Cardiac muscle cell (in vitro differentiated cells and primary cell): ENCODE measurements around the gene KRTAP10-8. TPM values are rescaled to one million over a fixed set of nuclear protein-coding genes. Genes with fewer than 3 reads are reported as not detected.
"Not testable (repeated sequence)": the region's sequence is repeated elsewhere in the genome, so short reads cannot be mapped to it uniquely, and the experiment has no call there.

Experiments
- DNase-seq, 2 donors: peaks; one replicate each; pipeline versions ENCODE4 v3.0.0 to v3.0.0-alpha.2; 2010 to 2017; ENCODE audit warnings: low read depth in 1 of 2, low spot score in 1 of 2
- H3K27ac ChIP-seq: fragments of 200-600 bp; sonication (generic); 2 replicates; pipeline ENCODE4 v1.5.1; 2016
- H3K27me3 ChIP-seq: fragments of 200-600 bp; sonication (generic); 2 replicates; pipeline ENCODE4 v1.6.0; 2016; ENCODE audit warnings: control low read depth
- H3K36me3 ChIP-seq: fragments of 200-600 bp; sonication (generic); 2 replicates; pipeline ENCODE4 v1.5.1; 2016; ENCODE audit warnings: control low read depth
- H3K4me1 ChIP-seq: fragments of 200-600 bp; sonication (generic); 2 replicates; pipeline ENCODE4 v1.8.1; 2017; ENCODE audit warnings: low read depth, mild to moderate bottlenecking, mixed run types
- H3K4me3 ChIP-seq: fragments of 200-600 bp; sonication (generic); 2 replicates; pipeline ENCODE4 v1.5.1; 2016; ENCODE audit warnings: mild to moderate bottlenecking
- H3K9me3 ChIP-seq: fragments of 200-600 bp; sonication (generic); 2 replicates; pipeline ENCODE4 v1.5.1; 2017; ENCODE audit warnings: low read depth, mild to moderate bottlenecking, control low read depth
- CTCF ChIP-seq: IDR thresholded peaks from 2 replicates; pipeline ENCODE4 v1.5.1; 2012; ENCODE audit warnings: low read depth, mild to moderate bottlenecking, low read length
- polyA plus RNA-seq: library from polyadenylated mRNA; unstranded; fragments of >200 nt; fragmentation: Nextera tagmentation; extraction: Ambion mirVana; gene quantifications from 2 replicates; pipeline ENCODE4 v1.2.1, GENCODE V29; 2016
- total RNA-seq: library from RNA; depleted of rRNA; stranded (reverse); fragments of >200 nt; gene quantifications from 2 replicates; pipeline ENCODE4 v1.2.3, GENCODE V29; 2016

Gene KRTAP10-8
- total and polyA plus RNA-seq, 2 experiments from 2014 or later = not detected

GRCh38 chr21:44609193-44609592, 2.7 kb upstream of the KRTAP10-8 start:
- no peaks in the 10 kb centered on the region for H3K4me1 ChIP-seq
- H3K4me3 ChIP-seq = no peak overlapping the region
- no peak for DNase-seq
- H3K9me3 ChIP-seq = no peaks in the 10 kb centered on the region
- no peak overlapping the region for H3K27ac ChIP-seq
- H3K36me3 ChIP-seq = no peaks in the 10 kb centered on the region
- TF ChIP-seq CTCF = no peak
- H3K27me3 ChIP-seq = no peaks in the 10 kb centered on the region

GRCh38 chr21:44610157-44610843, 1.6 kb upstream of the KRTAP10-8 start:
- not testable (repeated sequence) for H3K9me3 ChIP-seq, H3K4me3 ChIP-seq, H3K27me3 ChIP-seq, H3K4me1 ChIP-seq, DNase-seq, H3K27ac ChIP-seq, H3K36me3 ChIP-seq

GRCh38 chr21:44611551-44611950, 328 bp upstream of the KRTAP10-8 start:
- H3K36me3 ChIP-seq = no peaks in the 10 kb centered on the region
- TF ChIP-seq CTCF = no peak
- H3K4me3 ChIP-seq = no peak overlapping the region
- DNase-seq = no peak
- H3K27me3 ChIP-seq = no peaks in the 10 kb centered on the region
- no peaks in the 10 kb centered on the region for H3K4me1 ChIP-seq
- H3K27ac ChIP-seq = no peak overlapping the region
- no peaks in the 10 kb centered on the region for H3K9me3 ChIP-seq

- Histone ChIP-seq H3K4me1 (no peaks in the 10 kb centered on the region), H3K27me3 (no peaks in the 10 kb centered on the region), H3K36me3 (no peaks in the 10 kb centered on the region), H3K4me3 (no peak overlapping the region), H3K27ac (no peak overlapping the region), H3K9me3 (no peaks in the 10 kb centered on the region)
- no peak for DNase-seq
- no peak for TF ChIP-seq CTCF
Observed at GRCh38 chr21:44612669-44613229, 870 bp downstream of the KRTAP10-8 start.

- no peak for DNase-seq
- Histone ChIP-seq H3K9me3 (no peaks in the 10 kb centered on the region), H3K27ac (no peak overlapping the region), H3K4me3 (no peak overlapping the region), H3K27me3 (no peaks in the 10 kb centered on the region), H3K4me1 (no peaks in the 10 kb centered on the region), H3K36me3 (no peaks in the 10 kb centered on the region)
- TF ChIP-seq CTCF = no peak
Observed at GRCh38 chr21:44613386-44614155, 1.7 kb downstream of the KRTAP10-8 start.

GRCh38 chr21:44614161-44614631, 2.3 kb downstream of the KRTAP10-8 start:
- Histone ChIP-seq H3K4me1 (no peaks in the 10 kb centered on the region), H3K27me3 (no peaks in the 10 kb centered on the region), H3K36me3 (no peaks in the 10 kb centered on the region), H3K9me3 (no peaks in the 10 kb centered on the region), H3K27ac (no peak overlapping the region), H3K4me3 (no peak overlapping the region)
- no peak for DNase-seq
- no peak for TF ChIP-seq CTCF
